HG02610 (cell line): ENCODE data around the gene IP6K2.

ENCODE experiments used
- ATAC-seq: cut with Tn5 transposase; IDR thresholded peaks from one replicate; pipeline ENCODE4 v1.9.1; 2021; ENCODE audit warnings: mild to moderate bottlenecking, moderate library complexity; ENCODE audit not compliant: unreplicated experiment

IP6K2 gene

GRCh38 chr3:48692551-48692950, 24.5 kb downstream of the IP6K2 start:
- no peak for ATAC-seq

- ATAC-seq, result no peak
Observed at GRCh38 chr3:48690846-48691458, 26.1 kb downstream of the IP6K2 start.

GRCh38 chr3:48689384-48689783, 27.6 kb downstream of the IP6K2 start:
- ATAC-seq, result no peak

GRCh38 chr3:48688737-48689075, 28.3 kb downstream of the IP6K2 start:
- ATAC-seq, result no peak

GRCh38 chr3:48688032-48688736, 28.8 kb downstream of the IP6K2 start:
- no peak for ATAC-seq

GRCh38 chr3:48687220-48687678, 29.8 kb downstream of the IP6K2 start:
- ATAC-seq, result no peak

- ATAC-seq, result no peak
Observed at GRCh38 chr3:48686538-48687219, 30.3 kb downstream of the IP6K2 start.

GRCh38 chr3:48685603-48686511, 31.2 kb downstream of the IP6K2 start, which contains the start of gene NCKIPSD:
NCKIPSD (minus strand) TSS chr3:48685915; CDS start chr3:48685807, 108 bp downstream.
- ATAC-seq, result peak; percentile 82

- no peak for ATAC-seq
Observed at GRCh38 chr3:48685293-48685602, 31.8 kb downstream of the IP6K2 start.

GRCh38 chr3:48684480-48685143, 32.4 kb downstream of the IP6K2 start:
- no peak for ATAC-seq

GRCh38 chr3:48684054-48684349, 33.0 kb downstream of the IP6K2 start:
- no peak for ATAC-seq

GRCh38 chr3:48682786-48683185, 34.2 kb downstream of the IP6K2 start:
- ATAC-seq, result no peak

- no peak for ATAC-seq
Observed at GRCh38 chr3:48681974-48682610, 34.9 kb downstream of the IP6K2 start.

- ATAC-seq, result no peak
Observed at GRCh38 chr3:48681541-48681880, 35.5 kb downstream of the IP6K2 start.

- ATAC-seq, result no peak
Observed at GRCh38 chr3:48680811-48681540, 36.0 kb downstream of the IP6K2 start.

GRCh38 chr3:48679411-48680391, 37.3 kb downstream of the IP6K2 start:
- no peak for ATAC-seq

GRCh38 chr3:48678566-48679380, 38.2 kb downstream of the IP6K2 start:
- ATAC-seq, result no peak

GRCh38 chr3:48678056-48678455, 39.0 kb downstream of the IP6K2 start:
- no peak for ATAC-seq
